ENCODE measurements around the gene IL21R.

Gene IL21R

GRCh38 chr16:27485126-27485525, 83.2 kb downstream of the IL21R start:
- no peak for DNase-seq (ENCODE audit: low read depth)

- no peak for DNase-seq (ENCODE audit: low read depth)
These were observed 83.8 kb downstream of the IL21R start for GRCh38 chr16:27485811-27486210.

DNA sequence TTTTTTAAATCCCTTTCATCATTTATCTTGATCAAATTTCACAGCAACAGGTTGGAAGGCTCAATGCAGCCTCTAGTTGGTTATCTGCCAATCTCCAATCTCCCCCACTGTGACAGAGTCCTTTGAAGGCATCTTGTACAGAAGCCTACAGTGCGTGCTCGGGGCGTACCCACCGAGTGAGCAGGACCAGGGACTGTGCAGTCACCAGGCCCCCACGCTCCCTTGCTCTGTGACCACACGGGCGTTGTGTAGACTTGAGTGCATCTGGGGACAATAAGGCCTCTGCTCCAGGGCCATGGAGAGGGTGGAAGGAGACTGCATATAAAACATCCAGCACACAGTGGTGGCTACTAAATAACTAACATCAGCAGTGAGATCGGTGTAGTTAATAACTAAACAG, 84.4 kb downstream of the IL21R start:
- DNase-seq (ENCODE audit: low read depth), result no peak

DNA sequence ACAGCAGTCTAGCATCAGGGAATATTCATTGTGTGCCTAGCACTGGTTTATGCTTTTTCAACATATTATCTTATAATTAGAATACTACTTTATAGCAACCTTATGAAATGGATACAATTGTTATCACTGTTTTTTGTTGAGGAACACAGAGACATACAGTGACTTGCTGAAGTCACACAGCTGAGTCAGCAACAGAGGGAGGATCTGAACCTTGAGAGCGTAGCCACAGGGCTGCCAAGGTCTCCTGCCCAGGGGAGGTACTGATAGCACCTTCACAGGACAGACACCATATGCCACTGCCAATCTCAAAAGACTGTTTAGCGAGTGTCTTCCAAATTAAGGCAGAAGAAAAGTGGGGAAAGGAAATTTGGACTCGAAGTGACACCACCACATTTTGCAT, 84.8 kb downstream of the IL21R start:
- DNase-seq (ENCODE audit: low read depth), result no peak

DNA sequence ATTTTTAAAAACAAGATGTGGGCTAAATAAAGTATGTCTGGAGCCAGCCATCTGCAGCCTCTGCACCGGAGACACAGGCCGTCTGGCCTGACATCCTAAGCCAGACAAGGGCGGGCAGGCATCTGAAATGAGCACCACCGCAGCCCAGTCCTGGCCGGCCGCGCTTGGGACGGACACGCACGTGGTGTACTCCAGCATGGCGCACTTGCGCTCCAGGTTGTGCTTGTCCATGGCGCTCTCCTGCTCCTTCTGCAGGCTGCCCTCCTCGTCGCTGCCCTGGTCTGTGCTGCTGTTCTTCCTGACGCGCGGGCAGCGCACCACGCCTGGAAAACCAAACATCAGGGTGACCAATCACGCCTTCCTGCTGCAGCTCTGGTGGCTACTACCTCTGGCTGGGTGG, 87.4 kb downstream of the IL21R start:
- DNase-seq (ENCODE audit: low read depth), result no peak

- DNase-seq (ENCODE audit: low read depth), result no peak
These were observed 87.9 kb downstream of the IL21R start for GRCh38 chr16:27489906-27490305.

DNA sequence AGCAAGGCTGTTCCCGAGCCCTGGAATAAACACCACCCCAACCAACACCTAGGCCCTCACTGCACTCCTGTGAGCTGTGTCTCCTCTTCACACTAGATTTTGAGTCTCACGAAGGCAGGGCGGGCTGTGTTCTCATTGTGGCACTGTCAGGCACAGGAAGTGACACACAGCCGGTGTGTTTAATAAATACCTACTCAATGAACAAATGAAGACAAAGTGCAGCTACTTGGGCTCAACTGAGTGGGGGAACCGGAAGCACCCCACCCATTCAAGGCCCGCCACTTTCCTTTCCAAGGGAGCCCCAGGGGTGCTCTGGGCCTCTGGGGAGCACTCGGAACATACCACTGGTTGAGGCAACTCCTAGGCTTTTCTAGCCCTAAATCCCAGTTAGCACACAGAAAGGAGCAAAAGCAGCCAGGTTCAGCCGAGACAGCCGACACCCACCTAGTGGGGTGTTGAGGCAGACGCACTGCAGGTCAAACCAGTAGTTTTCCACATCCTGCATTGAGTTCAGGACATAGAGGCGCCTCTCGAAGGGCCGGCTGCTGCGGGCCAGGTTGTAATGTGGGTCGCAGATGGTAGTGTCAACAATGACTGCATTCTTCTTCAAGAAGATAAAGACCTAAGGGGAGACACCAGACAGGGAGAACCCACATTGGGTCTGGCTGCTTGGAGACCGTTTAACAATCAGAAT, 90.1 kb downstream of the IL21R start:
- no peak for DNase-seq (ENCODE audit: low read depth)

DNA sequence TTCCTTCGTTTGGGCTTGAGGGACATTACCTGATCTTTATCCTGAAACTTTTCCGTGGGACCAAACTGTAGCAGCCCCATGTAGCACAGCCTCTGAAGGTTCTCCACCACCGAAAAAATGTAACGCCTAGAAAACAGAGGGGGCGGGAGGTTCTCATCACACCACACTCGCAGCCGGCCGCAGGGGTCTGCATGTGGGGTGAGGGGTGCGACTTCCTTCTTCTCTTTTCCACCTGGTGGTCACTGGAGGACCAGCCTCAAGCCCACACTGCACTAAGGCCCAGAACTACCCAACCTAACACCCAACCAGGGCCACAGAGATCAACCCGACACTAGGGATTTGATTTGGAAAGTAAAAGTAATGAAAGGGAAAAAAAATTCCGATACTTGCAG, 90.6 kb downstream of the IL21R start:
- no peak for DNase-seq (ENCODE audit: low read depth)

GRCh38 chr16:27495191-27495590, 93.2 kb downstream of the IL21R start:
- no peak for DNase-seq (ENCODE audit: low read depth)

- no peak for DNase-seq (ENCODE audit: low read depth)
These were observed 96.3 kb downstream of the IL21R start for GRCh38 chr16:27498031-27498825.

GRCh38 chr16:27498916-27499658, 97.1 kb downstream of the IL21R start:
- DNase-seq (ENCODE audit: low read depth), result no peak

- DNase-seq (ENCODE audit: low read depth), result no peak
These were observed 97.7 kb downstream of the IL21R start for GRCh38 chr16:27499659-27500055.

DNA sequence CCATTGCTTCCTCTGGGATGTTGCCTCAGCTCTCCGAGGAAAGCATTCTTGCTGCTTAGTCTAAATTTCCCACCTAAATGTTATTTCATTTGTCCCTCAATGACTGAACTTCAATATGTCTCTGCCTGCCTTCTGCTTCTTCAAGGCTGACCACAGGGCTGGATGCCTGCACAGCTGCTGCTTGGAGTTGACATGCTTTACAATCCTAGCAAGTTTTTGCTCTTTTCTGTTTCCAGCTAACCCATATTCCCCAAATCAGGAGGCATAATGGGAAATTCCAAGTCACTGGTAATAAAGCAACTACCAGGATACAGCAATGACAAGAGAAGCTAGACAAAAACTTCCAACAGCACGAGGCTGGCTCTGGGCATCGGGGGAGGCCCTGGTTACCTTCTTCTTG, 98.8 kb downstream of the IL21R start:
- no peak for DNase-seq (ENCODE audit: low read depth)

Measured in activated T-cell treated with anti-CD3 and anti-CD28 coated beads for 1 hour (primary cell).